A673 (cell line): ENCODE measurements around the gene ASPRV1.

ENCODE experiments used
- EZH2 ChIP-seq: fragments of 200-600 bp; sonication (generic); IDR thresholded peaks from 2 replicates; pipeline ENCODE4 v1.6.1; 2017; ENCODE audit warnings: borderline replicate concordance, low read depth, mild to moderate bottlenecking, mixed read lengths, antibody characterized with exemption, low read length; ENCODE audit not compliant: poor library complexity, severe bottlenecking
- TF ChIP-seq, protein P1 (sequence below): fragments of 300-800, 200-600 bp; sonication (generic); conservative IDR thresholded peaks from 2 replicates; pipeline ENCODE4 v1.5.1; 2017; ENCODE audit warnings: low read depth, mild to moderate bottlenecking, antibody characterized with exemption, low read length, moderate library complexity, mixed read lengths

DNA sequence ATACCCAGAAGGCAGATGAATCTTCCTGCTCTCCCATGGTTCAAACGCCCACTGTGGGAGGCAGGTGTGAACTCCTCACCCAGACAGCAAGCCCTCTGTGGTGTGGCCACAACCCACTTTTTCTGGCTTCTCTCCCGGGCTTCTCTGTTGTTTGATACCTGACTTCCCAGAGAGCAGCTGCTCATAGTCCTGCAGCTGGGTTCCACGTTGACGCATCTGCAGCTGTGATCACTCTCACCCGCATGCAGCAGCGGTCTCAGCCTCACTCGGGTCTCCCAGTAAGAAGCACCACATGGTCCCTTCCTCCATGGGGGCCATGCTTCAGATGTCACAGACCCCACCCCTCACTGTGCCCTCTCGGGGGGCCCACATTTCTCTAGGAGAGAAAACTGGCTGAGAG lies 3.5 kb downstream of the ASPRV1 start:
- TF ChIP-seq, protein P1, sequence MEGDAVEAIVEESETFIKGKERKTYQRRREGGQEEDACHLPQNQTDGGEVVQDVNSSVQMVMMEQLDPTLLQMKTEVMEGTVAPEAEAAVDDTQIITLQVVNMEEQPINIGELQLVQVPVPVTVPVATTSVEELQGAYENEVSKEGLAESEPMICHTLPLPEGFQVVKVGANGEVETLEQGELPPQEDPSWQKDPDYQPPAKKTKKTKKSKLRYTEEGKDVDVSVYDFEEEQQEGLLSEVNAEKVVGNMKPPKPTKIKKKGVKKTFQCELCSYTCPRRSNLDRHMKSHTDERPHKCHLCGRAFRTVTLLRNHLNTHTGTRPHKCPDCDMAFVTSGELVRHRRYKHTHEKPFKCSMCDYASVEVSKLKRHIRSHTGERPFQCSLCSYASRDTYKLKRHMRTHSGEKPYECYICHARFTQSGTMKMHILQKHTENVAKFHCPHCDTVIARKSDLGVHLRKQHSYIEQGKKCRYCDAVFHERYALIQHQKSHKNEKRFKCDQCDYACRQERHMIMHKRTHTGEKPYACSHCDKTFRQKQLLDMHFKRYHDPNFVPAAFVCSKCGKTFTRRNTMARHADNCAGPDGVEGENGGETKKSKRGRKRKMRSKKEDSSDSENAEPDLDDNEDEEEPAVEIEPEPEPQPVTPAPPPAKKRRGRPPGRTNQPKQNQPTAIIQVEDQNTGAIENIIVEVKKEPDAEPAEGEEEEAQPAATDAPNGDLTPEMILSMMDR = no peak
- TF ChIP-seq EZH2 = no peak
